ENCODE measurements around the gene HSH2D.

Gene HSH2D

GRCh38 chr19:16125737-16126495 is 17.6 kb upstream of the HSH2D start:
- Histone ChIP-seq H3K27me3 (ENCODE audit: insufficient read depth, low read length) (no peaks in the 10 kb centered on the region), H3K9me3 (ENCODE audit: insufficient read depth, low read depth, low read length) (no peaks in the 10 kb centered on the region), H3K4me1 (ENCODE audit: insufficient read depth, low read length) (no peaks in the 10 kb centered on the region), H3K9ac (ENCODE audit: low read depth, low read length) (no peak overlapping the region), H3K4me3 (ENCODE audit: low read length) (no peak overlapping the region), H3K36me3 (ENCODE audit: insufficient read depth, low read depth, low read length) (peaks cover 95% of the 10 kb centered on the region), H3K27ac (ENCODE audit: low read length) (no peak overlapping the region)

GRCh38 chr19:16127080-16127479 is 16.4 kb upstream of the HSH2D start:
- peaks cover 95% of the 10 kb centered on the region for H3K36me3 ChIP-seq (ENCODE audit: insufficient read depth, low read depth, low read length)
- no peak overlapping the region for H3K9ac ChIP-seq (ENCODE audit: low read depth, low read length)

GRCh38 chr19:16127776-16128371 is 15.6 kb upstream of the HSH2D start:
- Histone ChIP-seq H3K27ac (ENCODE audit: low read length) (no peak overlapping the region), H3K27me3 (ENCODE audit: insufficient read depth, low read length) (no peaks in the 10 kb centered on the region), H3K4me1 (ENCODE audit: insufficient read depth, low read length) (no peaks in the 10 kb centered on the region), H3K9ac (ENCODE audit: low read depth, low read length) (no peak overlapping the region), H3K36me3 (ENCODE audit: insufficient read depth, low read depth, low read length) (peaks cover 95% of the 10 kb centered on the region), H3K4me3 (ENCODE audit: low read length) (no peak overlapping the region), H3K9me3 (ENCODE audit: insufficient read depth, low read depth, low read length) (no peaks in the 10 kb centered on the region)

More at GRCh38 chr19:16127080-16127479, 16.4 kb upstream of the HSH2D start:
- Histone ChIP-seq H3K27me3 (ENCODE audit: insufficient read depth, low read length) (no peaks in the 10 kb centered on the region), H3K4me1 (ENCODE audit: insufficient read depth, low read length) (no peaks in the 10 kb centered on the region), H3K27ac (ENCODE audit: low read length) (no peak overlapping the region), H3K4me3 (ENCODE audit: low read length) (no peak overlapping the region), H3K9me3 (ENCODE audit: insufficient read depth, low read depth, low read length) (no peaks in the 10 kb centered on the region)

- Histone ChIP-seq H3K36me3 (ENCODE audit: insufficient read depth, low read depth, low read length) (peaks cover 80% of the 10 kb centered on the region), H3K4me3 (ENCODE audit: low read length) (no peak overlapping the region), H3K4me1 (ENCODE audit: insufficient read depth, low read length) (peaks cover 1% of the 10 kb centered on the region; the same call in 1 of the 2 replicates)
Measured at GRCh38 chr19:16131648-16132047, 11.8 kb upstream of the HSH2D start.

GRCh38 chr19:16133818-16134217 is 9.7 kb upstream of the HSH2D start:
- Histone ChIP-seq H3K27me3 (ENCODE audit: insufficient read depth, low read length) (no peaks in the 10 kb centered on the region), H3K4me1 (ENCODE audit: insufficient read depth, low read length) (peaks cover 5% of the 10 kb centered on the region; the same call in 1 of the 2 replicates), H3K9me3 (ENCODE audit: insufficient read depth, low read depth, low read length) (no peaks in the 10 kb centered on the region), H3K36me3 (ENCODE audit: insufficient read depth, low read depth, low read length) (peaks cover 58% of the 10 kb centered on the region), H3K4me3 (ENCODE audit: low read length) (no peak overlapping the region), H3K27ac (ENCODE audit: low read length) (no peak overlapping the region), H3K9ac (ENCODE audit: low read depth, low read length) (no peak overlapping the region)

More at GRCh38 chr19:16131648-16132047, 11.8 kb upstream of the HSH2D start:
- H3K9me3 ChIP-seq (ENCODE audit: insufficient read depth, low read depth, low read length): no peaks in the 10 kb centered on the region
- no peak overlapping the region for H3K9ac ChIP-seq (ENCODE audit: low read depth, low read length)
- H3K27me3 ChIP-seq (ENCODE audit: insufficient read depth, low read length): no peaks in the 10 kb centered on the region
- H3K27ac ChIP-seq (ENCODE audit: low read length): no peak overlapping the region

GRCh38 chr19:16134510-16134909 is 9.0 kb upstream of the HSH2D start:
- peaks cover 5% of the 10 kb centered on the region; the same call in 1 of the 2 replicates for H3K4me1 ChIP-seq (ENCODE audit: insufficient read depth, low read length)
- no peak overlapping the region for H3K27ac ChIP-seq (ENCODE audit: low read length)
- H3K27me3 ChIP-seq (ENCODE audit: insufficient read depth, low read length): no peaks in the 10 kb centered on the region

GRCh38 chr19:16135430-16136127 is 7.9 kb upstream of the HSH2D start:
- no peaks in the 10 kb centered on the region for H3K27me3 ChIP-seq (ENCODE audit: insufficient read depth, low read length)
- no peak overlapping the region for H3K9ac ChIP-seq (ENCODE audit: low read depth, low read length)
- H3K4me3 ChIP-seq (ENCODE audit: low read length): no peak overlapping the region
- H3K4me1 ChIP-seq (ENCODE audit: insufficient read depth, low read length): peaks cover 5% of the 10 kb centered on the region; the same call in 1 of the 2 replicates
- peaks cover 41% of the 10 kb centered on the region for H3K36me3 ChIP-seq (ENCODE audit: insufficient read depth, low read depth, low read length)
- H3K9me3 ChIP-seq (ENCODE audit: insufficient read depth, low read depth, low read length): no peaks in the 10 kb centered on the region
- H3K27ac ChIP-seq (ENCODE audit: low read length): no peak overlapping the region

More at GRCh38 chr19:16134510-16134909, 9.0 kb upstream of the HSH2D start:
- Histone ChIP-seq H3K9ac (ENCODE audit: low read depth, low read length) (no peak overlapping the region), H3K4me3 (ENCODE audit: low read length) (no peak overlapping the region), H3K9me3 (ENCODE audit: insufficient read depth, low read depth, low read length) (no peaks in the 10 kb centered on the region), H3K36me3 (ENCODE audit: insufficient read depth, low read depth, low read length) (peaks cover 51% of the 10 kb centered on the region)

- H3K9ac ChIP-seq (ENCODE audit: low read depth, low read length): no peak overlapping the region
- no peaks in the 10 kb centered on the region for H3K9me3 ChIP-seq (ENCODE audit: insufficient read depth, low read depth, low read length)
- no peak overlapping the region for H3K27ac ChIP-seq (ENCODE audit: low read length)
- H3K36me3 ChIP-seq (ENCODE audit: insufficient read depth, low read depth, low read length): peaks cover 32% of the 10 kb centered on the region
- no peaks in the 10 kb centered on the region for H3K27me3 ChIP-seq (ENCODE audit: insufficient read depth, low read length)
- no peak overlapping the region for H3K4me3 ChIP-seq (ENCODE audit: low read length)
- peaks cover 5% of the 10 kb centered on the region; the same call in 1 of the 2 replicates for H3K4me1 ChIP-seq (ENCODE audit: insufficient read depth, low read length)
Measured at GRCh38 chr19:16136185-16136999, 7.1 kb upstream of the HSH2D start.

- H3K9me3 ChIP-seq (ENCODE audit: insufficient read depth, low read depth, low read length): no peaks in the 10 kb centered on the region
- H3K27ac ChIP-seq (ENCODE audit: low read length): no peak overlapping the region
- H3K36me3 ChIP-seq (ENCODE audit: insufficient read depth, low read depth, low read length): no peaks in the 10 kb centered on the region
- no peak overlapping the region for H3K9ac ChIP-seq (ENCODE audit: low read depth, low read length)
- H3K27me3 ChIP-seq (ENCODE audit: insufficient read depth, low read length): no peaks in the 10 kb centered on the region
- H3K4me1 ChIP-seq (ENCODE audit: insufficient read depth, low read length): peaks cover 9% of the 10 kb centered on the region; the same call in 1 of the 2 replicates
- H3K4me3 ChIP-seq (ENCODE audit: low read length): no peak overlapping the region
Measured at GRCh38 chr19:16139752-16140151, 3.7 kb upstream of the HSH2D start.

- Histone ChIP-seq H3K36me3 (ENCODE audit: insufficient read depth, low read depth, low read length) (no peaks in the 10 kb centered on the region), H3K27me3 (ENCODE audit: insufficient read depth, low read length) (no peaks in the 10 kb centered on the region), H3K9me3 (ENCODE audit: insufficient read depth, low read depth, low read length) (no peaks in the 10 kb centered on the region), H3K4me3 (ENCODE audit: low read length) (no peak overlapping the region), H3K9ac (ENCODE audit: low read depth, low read length) (no peak overlapping the region), H3K4me1 (ENCODE audit: insufficient read depth, low read length) (peaks cover 9% of the 10 kb centered on the region; the same call in 1 of the 2 replicates), H3K27ac (ENCODE audit: low read length) (no peak overlapping the region)
Measured at GRCh38 chr19:16141043-16141442, 2.4 kb upstream of the HSH2D start.

- no peak overlapping the region for H3K27ac ChIP-seq (ENCODE audit: low read length)
- no peak overlapping the region for H3K4me3 ChIP-seq (ENCODE audit: low read length)
- peaks cover 5% of the 10 kb centered on the region; the same call in 1 of the 2 replicates for H3K4me1 ChIP-seq (ENCODE audit: insufficient read depth, low read length)
- H3K9me3 ChIP-seq (ENCODE audit: insufficient read depth, low read depth, low read length): no peaks in the 10 kb centered on the region
- H3K36me3 ChIP-seq (ENCODE audit: insufficient read depth, low read depth, low read length): no peaks in the 10 kb centered on the region
- no peaks in the 10 kb centered on the region for H3K27me3 ChIP-seq (ENCODE audit: insufficient read depth, low read length)
- H3K9ac ChIP-seq (ENCODE audit: low read depth, low read length): no peak overlapping the region
Measured at GRCh38 chr19:16142032-16142580, 1.4 kb upstream of the HSH2D start.
